IPS-20b (cell line): ENCODE results near the gene UBE2D4.

ENCODE experiments used
- H3K27ac ChIP-seq: one replicate; pipeline ENCODE4 v1.5.1; 2013; ENCODE audit warnings: low read length
- H3K27me3 ChIP-seq: 2 replicates; pipeline ENCODE4 v1.6.1; 2013; ENCODE audit warnings: mild to moderate bottlenecking, low read length, inconsistent platforms; ENCODE audit not compliant: insufficient read depth
- H3K36me3 ChIP-seq: 2 replicates; pipeline ENCODE4 v1.6.1; 2013; ENCODE audit warnings: low read depth, mild to moderate bottlenecking, inconsistent platforms, low read length, moderate library complexity; ENCODE audit not compliant: insufficient read depth
- H3K4me1 ChIP-seq: 2 replicates; pipeline ENCODE4 v1.6.1; 2013; ENCODE audit warnings: mild to moderate bottlenecking, control low read depth, inconsistent platforms, low read length, moderate library complexity; ENCODE audit not compliant: insufficient read depth
- H3K4me3 ChIP-seq: 2 replicates; pipeline ENCODE4 v1.5.1; 2013; ENCODE audit warnings: mild to moderate bottlenecking, low read length, inconsistent platforms
- H3K9ac ChIP-seq: 2 replicates; pipeline ENCODE4 v1.6.1; 2013; ENCODE audit warnings: low read depth, mild to moderate bottlenecking, inconsistent platforms, low read length, moderate library complexity
- H3K9me3 ChIP-seq: 2 replicates; pipeline ENCODE4 v1.6.1; 2013; ENCODE audit warnings: mild to moderate bottlenecking, low read depth, low read length, inconsistent platforms; ENCODE audit not compliant: insufficient read depth

The UBE2D4 gene

GRCh38 chr7:43921423-43921822 lies 4.8 kb upstream of the UBE2D4 start:
- Histone ChIP-seq H3K36me3 (no peaks in the 10 kb centered on the region), H3K27me3 (peaks cover 23% of the 10 kb centered on the region), H3K9me3 (peaks cover 6% of the 10 kb centered on the region), H3K4me3 (no peak overlapping the region), H3K9ac (no peak overlapping the region), H3K27ac (no peak overlapping the region), H3K4me1 (peaks cover 3% of the 10 kb centered on the region; the same call in 1 of the 2 replicates)

GRCh38 chr7:43922726-43923125 lies 3.5 kb upstream of the UBE2D4 start:
- no peak overlapping the region for H3K27ac ChIP-seq
- no peak overlapping the region for H3K4me3 ChIP-seq
- H3K27me3 ChIP-seq = peaks cover 36% of the 10 kb centered on the region
- H3K9ac ChIP-seq = no peak overlapping the region
- peaks cover 3% of the 10 kb centered on the region; the same call in 1 of the 2 replicates for H3K4me1 ChIP-seq
- H3K36me3 ChIP-seq = no peaks in the 10 kb centered on the region
- H3K9me3 ChIP-seq = no peaks in the 10 kb centered on the region

GRCh38 chr7:43926798-43927123 lies 525 bp downstream of the UBE2D4 start:
- H3K36me3 ChIP-seq = no peaks in the 10 kb centered on the region
- H3K27ac ChIP-seq = no peak overlapping the region
- H3K9ac ChIP-seq = peak overlapping the region; percentile 47; the same call in 1 of the 2 replicates
- H3K9me3 ChIP-seq = no peaks in the 10 kb centered on the region
- peaks cover 38% of the 10 kb centered on the region for H3K27me3 ChIP-seq
- H3K4me1 ChIP-seq = peaks cover 3% of the 10 kb centered on the region; the same call in 1 of the 2 replicates
- peak overlapping the region; percentile 82 for H3K4me3 ChIP-seq

- no peaks in the 10 kb centered on the region for H3K36me3 ChIP-seq
- no peaks in the 10 kb centered on the region for H3K9me3 ChIP-seq
- H3K27me3 ChIP-seq = peaks cover 38% of the 10 kb centered on the region
- H3K4me1 ChIP-seq = peaks cover 3% of the 10 kb centered on the region; the same call in 1 of the 2 replicates
- no peak overlapping the region for H3K27ac ChIP-seq
- H3K9ac ChIP-seq = no peak overlapping the region
- no peak overlapping the region for H3K4me3 ChIP-seq
These were observed 1.6 kb downstream of the UBE2D4 start for GRCh38 chr7:43927810-43928209.

GRCh38 chr7:43929529-43930457 lies 3.6 kb downstream of the UBE2D4 start:
- Histone ChIP-seq H3K4me3 (no peak overlapping the region), H3K36me3 (no peaks in the 10 kb centered on the region), H3K4me1 (peaks cover 3% of the 10 kb centered on the region; the same call in 1 of the 2 replicates), H3K9ac (no peak overlapping the region), H3K27me3 (peaks cover 31% of the 10 kb centered on the region), H3K9me3 (no peaks in the 10 kb centered on the region), H3K27ac (no peak overlapping the region)

- Histone ChIP-seq H3K4me1 (no peaks in the 10 kb centered on the region; the same call in 1 of the 2 replicates), H3K27ac (no peak overlapping the region)
These were observed 5.1 kb downstream of the UBE2D4 start for GRCh38 chr7:43931346-43931745.

GRCh38 chr7:43933902-43934560 lies 7.8 kb downstream of the UBE2D4 start:
- no peaks in the 10 kb centered on the region for H3K4me1 ChIP-seq
- H3K4me3 ChIP-seq = no peak overlapping the region
- H3K36me3 ChIP-seq = no peaks in the 10 kb centered on the region
- no peaks in the 10 kb centered on the region; the same call in 1 of the 2 replicates for H3K27me3 ChIP-seq
- H3K9ac ChIP-seq = no peak overlapping the region
- H3K9me3 ChIP-seq = no peaks in the 10 kb centered on the region
- no peak overlapping the region for H3K27ac ChIP-seq

More at GRCh38 chr7:43931346-43931745, 5.1 kb downstream of the UBE2D4 start:
- H3K36me3 ChIP-seq = no peaks in the 10 kb centered on the region
- H3K27me3 ChIP-seq = peaks cover 16% of the 10 kb centered on the region
- no peaks in the 10 kb centered on the region for H3K9me3 ChIP-seq
- H3K4me3 ChIP-seq = no peak overlapping the region
- H3K9ac ChIP-seq = no peak overlapping the region

- Histone ChIP-seq H3K36me3 (no peaks in the 10 kb centered on the region), H3K9ac (no peak overlapping the region), H3K4me1 (no peaks in the 10 kb centered on the region), H3K4me3 (no peak overlapping the region), H3K9me3 (no peaks in the 10 kb centered on the region), H3K27ac (no peak overlapping the region), H3K27me3 (no peaks in the 10 kb centered on the region)
These were observed 11.2 kb downstream of the UBE2D4 start for GRCh38 chr7:43937444-43937843.

- no peaks in the 10 kb centered on the region for H3K9me3 ChIP-seq
- H3K4me1 ChIP-seq = no peaks in the 10 kb centered on the region
- no peak overlapping the region for H3K27ac ChIP-seq
- no peak overlapping the region for H3K4me3 ChIP-seq
- no peaks in the 10 kb centered on the region for H3K27me3 ChIP-seq
- H3K9ac ChIP-seq = no peak overlapping the region
- no peaks in the 10 kb centered on the region for H3K36me3 ChIP-seq
These were observed 12.8 kb downstream of the UBE2D4 start for GRCh38 chr7:43938892-43939482.

GRCh38 chr7:43942250-43942649 lies 16.0 kb downstream of the UBE2D4 start:
- Histone ChIP-seq H3K4me1 (no peaks in the 10 kb centered on the region), H3K36me3 (no peaks in the 10 kb centered on the region), H3K9me3 (no peaks in the 10 kb centered on the region), H3K27ac (no peak overlapping the region), H3K27me3 (no peaks in the 10 kb centered on the region), H3K9ac (no peak overlapping the region), H3K4me3 (no peak overlapping the region)

GRCh38 chr7:43942997-43943396 lies 16.8 kb downstream of the UBE2D4 start:
- Histone ChIP-seq H3K9me3 (no peaks in the 10 kb centered on the region), H3K27ac (no peak overlapping the region)

More at GRCh38 chr7:43942997-43943396, 16.8 kb downstream of the UBE2D4 start:
- Histone ChIP-seq H3K4me1 (no peaks in the 10 kb centered on the region), H3K27me3 (no peaks in the 10 kb centered on the region), H3K36me3 (no peaks in the 10 kb centered on the region), H3K9ac (no peak overlapping the region), H3K4me3 (no peak overlapping the region)
